Activated CD8-positive, alpha-beta T cell treated with anti-CD3 and anti-CD28 coated beads for 36 hours (primary cell): ENCODE measurements around the gene MARS1. TPM values are rescaled to one million over a fixed set of nuclear protein-coding genes. Genes with fewer than 3 reads are reported as not detected.
"Not testable (repeated sequence)": the region's sequence is repeated elsewhere in the genome, so short reads cannot be mapped to it uniquely, and the experiment has no call there.

Experiments
- ATAC-seq: fragments of 200-7000 bp; cut with Tn5 transposase; one replicate; pipeline ENCODE4 v1.10.0; 2021; ENCODE audit warnings: mild to moderate bottlenecking, moderate library complexity
- CTCF ChIA-PET: fragments of 350-600 bp; sonication (Branson Sonifier 250); formaldehyde crosslinking; loops from one replicate; lab custom pipeline; 2021; ENCODE audit warnings: antibody characterized with exemption; lab: Charles Lee
- POLR2A ChIA-PET: fragments of 350-600 bp; sonication (Branson Sonifier 250); formaldehyde crosslinking; loops from one replicate; lab custom pipeline; 2021; ENCODE audit warnings: antibody characterized with exemption; lab: Charles Lee
- DNase-seq: peaks from one replicate; pipeline ENCODE4 v3.0.0-alpha.2; 2020
- H3K27ac Mint-ChIP-seq: one replicate; pipeline ENCODE4 v1.8.0; 2021; ENCODE audit warnings: mild to moderate bottlenecking, mixed read lengths
- H3K27me3 Mint-ChIP-seq: one replicate; pipeline ENCODE4 v1.8.0; 2021; ENCODE audit warnings: mixed read lengths
- H3K36me3 Mint-ChIP-seq: one replicate; pipeline ENCODE4 v1.8.0; 2021; ENCODE audit warnings: low read depth, mixed read lengths
- H3K4me1 Mint-ChIP-seq: one replicate; pipeline ENCODE4 v1.8.0; 2021; ENCODE audit warnings: low read depth, mixed read lengths
- H3K4me3 Mint-ChIP-seq: one replicate; pipeline ENCODE4 v1.8.0; 2021; ENCODE audit warnings: mild to moderate bottlenecking, moderate library complexity, mixed read lengths
- H3K9me3 Mint-ChIP-seq: one replicate; pipeline ENCODE4 v1.8.0; 2021; ENCODE audit warnings: mixed read lengths
- intact Hi-C: fragments of 100-400 bp; cut with micrococcal nuclease; formaldehyde crosslinking; loops from one replicate; pipeline ENCODE4 v1.10.0; 2022
- total RNA-seq, 2 experiments: library from RNA; stranded (reverse); gene quantifications; one replicate each; pipeline ENCODE4 v1.2.3, GENCODE V29; 2021
- TF ChIP-seq, protein P1 (sequence below): fragments of 200-600 bp; IDR thresholded peaks from one replicate; pipeline ENCODE4 v1.8.0; 2022; ENCODE audit warnings: antibody characterized with exemption, mild to moderate bottlenecking

The MARS1 gene
- total RNA-seq, 2 experiments from 2014 or later = 343 to 345 TPM

DNA sequence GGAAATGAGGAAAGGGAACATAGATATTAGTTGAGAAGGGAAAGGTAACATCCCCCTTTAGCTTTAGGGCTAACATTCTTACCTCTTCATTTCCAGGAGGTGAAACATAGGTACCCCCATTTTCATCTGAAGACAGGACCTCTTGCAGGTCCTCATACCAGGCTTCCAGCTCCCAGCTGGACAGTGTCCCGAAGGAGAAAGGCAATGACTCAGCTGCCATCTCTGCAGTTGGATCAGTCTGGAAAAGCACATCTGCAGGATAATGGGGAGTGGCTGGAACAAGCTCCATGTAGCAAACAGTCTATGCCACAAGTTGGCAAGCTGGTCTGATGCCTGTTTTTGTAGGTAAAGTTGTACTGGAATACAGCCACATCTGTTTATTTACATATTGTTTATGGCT, 29.3 kb downstream of the MARS1 start:
- no peak overlapping the region for H3K4me3 Mint-ChIP-seq

DNA sequence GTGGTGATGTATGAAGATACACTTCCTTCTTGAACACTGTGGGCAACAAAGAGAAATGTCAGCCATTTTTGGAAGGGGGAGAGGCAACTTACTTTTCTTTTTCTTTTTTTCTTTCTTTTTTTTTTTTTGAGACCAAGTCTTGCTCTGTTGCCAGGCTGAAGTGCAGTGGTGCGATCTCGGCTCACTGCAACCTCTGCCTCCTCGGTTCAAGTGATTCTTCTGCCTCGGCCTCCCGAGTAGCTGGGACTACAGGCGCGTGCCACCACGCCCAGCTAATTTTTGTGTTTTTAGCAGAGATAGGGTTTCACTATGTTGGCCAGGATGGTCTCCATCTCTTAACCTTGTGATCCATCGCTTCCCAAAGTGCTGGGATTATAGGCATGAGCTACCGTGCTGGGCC, 29.9 kb downstream of the MARS1 start:
- CTCF ChIA-PET = interaction anchor here (1.2 kb wide), 1 partner anchor 62 kb away, joined by 3 read pairs; the partner anchor contains the start of gene INHBE
- peaks cover 66% of the 10 kb centered on the region for H3K36me3 Mint-ChIP-seq
- ATAC-seq = not testable (repeated sequence)

More for the DNA sequence above, 29.3 kb downstream of the MARS1 start:
- ATAC-seq (no peak), DNase-seq (no peak)
- TF ChIP-seq, protein P1, sequence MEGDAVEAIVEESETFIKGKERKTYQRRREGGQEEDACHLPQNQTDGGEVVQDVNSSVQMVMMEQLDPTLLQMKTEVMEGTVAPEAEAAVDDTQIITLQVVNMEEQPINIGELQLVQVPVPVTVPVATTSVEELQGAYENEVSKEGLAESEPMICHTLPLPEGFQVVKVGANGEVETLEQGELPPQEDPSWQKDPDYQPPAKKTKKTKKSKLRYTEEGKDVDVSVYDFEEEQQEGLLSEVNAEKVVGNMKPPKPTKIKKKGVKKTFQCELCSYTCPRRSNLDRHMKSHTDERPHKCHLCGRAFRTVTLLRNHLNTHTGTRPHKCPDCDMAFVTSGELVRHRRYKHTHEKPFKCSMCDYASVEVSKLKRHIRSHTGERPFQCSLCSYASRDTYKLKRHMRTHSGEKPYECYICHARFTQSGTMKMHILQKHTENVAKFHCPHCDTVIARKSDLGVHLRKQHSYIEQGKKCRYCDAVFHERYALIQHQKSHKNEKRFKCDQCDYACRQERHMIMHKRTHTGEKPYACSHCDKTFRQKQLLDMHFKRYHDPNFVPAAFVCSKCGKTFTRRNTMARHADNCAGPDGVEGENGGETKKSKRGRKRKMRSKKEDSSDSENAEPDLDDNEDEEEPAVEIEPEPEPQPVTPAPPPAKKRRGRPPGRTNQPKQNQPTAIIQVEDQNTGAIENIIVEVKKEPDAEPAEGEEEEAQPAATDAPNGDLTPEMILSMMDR = no peak
- Mint-ChIP-seq H3K4me1 (peaks cover 44% of the 10 kb centered on the region), H3K27ac (peak overlapping the region; percentile 99), H3K27me3 (no peaks in the 10 kb centered on the region), H3K36me3 (peaks cover 72% of the 10 kb centered on the region), H3K9me3 (no peaks in the 10 kb centered on the region)
- ChIA-PET POLR2A (interaction anchor here (1.0 to 5.7 kb wide), 5 partner anchors 10 to 93 kb away, joined by 3 to 50 read pairs (median 3); partner anchors contain the start of gene MARS1), CTCF (no interaction called here)
- intact Hi-C loops = no loop called here

DNA sequence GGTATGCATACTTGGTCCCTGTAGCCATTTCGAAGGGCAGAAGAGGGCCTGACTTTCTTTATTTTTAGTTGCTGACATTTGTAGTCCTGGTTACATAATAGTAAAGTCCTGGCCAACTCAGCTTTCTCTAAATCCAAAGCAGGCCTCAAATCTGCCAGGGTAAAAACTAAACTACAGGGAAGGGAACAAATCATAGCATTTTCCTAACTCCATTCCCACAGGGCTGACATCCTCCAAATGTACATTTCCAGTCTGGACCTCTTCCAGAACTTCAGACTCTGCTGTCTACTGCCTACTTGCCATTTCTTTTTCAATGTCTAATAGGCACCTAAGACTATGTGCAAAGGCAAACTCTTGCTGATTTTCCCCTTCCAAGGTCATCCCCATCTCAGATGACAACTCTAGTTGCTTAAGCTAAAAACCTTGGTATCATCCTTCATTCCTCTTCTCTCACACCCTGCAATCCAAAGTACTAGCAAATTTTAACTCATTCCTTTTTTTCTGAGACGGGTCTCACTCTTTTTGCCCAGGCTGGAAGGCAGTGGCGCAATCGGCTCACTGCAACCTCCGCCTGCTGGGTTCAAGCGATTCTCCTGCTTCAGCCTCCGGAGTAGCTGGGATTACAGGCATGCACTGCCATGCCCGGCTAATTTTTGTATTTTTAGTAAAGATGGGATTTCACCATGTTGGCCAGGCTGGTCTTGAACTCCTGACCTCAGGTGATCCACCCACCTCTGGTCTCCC, 30.5 kb downstream of the MARS1 start:
- CTCF ChIA-PET = interaction anchor here (1.2 kb wide), 1 partner anchor 63 kb away, joined by 3 read pairs; the partner anchor contains the start of gene INHBE
- POLR2A ChIA-PET = interaction anchor here (1.1 to 5.7 kb wide), 5 partner anchors 8 to 47 kb away, joined by 3 to 50 read pairs (median 15); partner anchors contain the start of gene MARS1

More for the DNA sequence above, 29.9 kb downstream of the MARS1 start:
- DNase-seq, H3K9me3 Mint-ChIP-seq, intact Hi-C loops, H3K27me3 Mint-ChIP-seq: not testable (repeated sequence)
- H3K27ac Mint-ChIP-seq = peak overlapping the region; percentile 99
- POLR2A ChIA-PET = interaction anchor here (1.0 to 5.7 kb wide), 4 partner anchors 18 to 93 kb away, joined by 3 to 50 read pairs (median 18); partner anchors contain the start of gene MARS1
- peaks cover 44% of the 10 kb centered on the region for H3K4me1 Mint-ChIP-seq
- H3K4me3 Mint-ChIP-seq = peak overlapping the region; percentile 95

DNA sequence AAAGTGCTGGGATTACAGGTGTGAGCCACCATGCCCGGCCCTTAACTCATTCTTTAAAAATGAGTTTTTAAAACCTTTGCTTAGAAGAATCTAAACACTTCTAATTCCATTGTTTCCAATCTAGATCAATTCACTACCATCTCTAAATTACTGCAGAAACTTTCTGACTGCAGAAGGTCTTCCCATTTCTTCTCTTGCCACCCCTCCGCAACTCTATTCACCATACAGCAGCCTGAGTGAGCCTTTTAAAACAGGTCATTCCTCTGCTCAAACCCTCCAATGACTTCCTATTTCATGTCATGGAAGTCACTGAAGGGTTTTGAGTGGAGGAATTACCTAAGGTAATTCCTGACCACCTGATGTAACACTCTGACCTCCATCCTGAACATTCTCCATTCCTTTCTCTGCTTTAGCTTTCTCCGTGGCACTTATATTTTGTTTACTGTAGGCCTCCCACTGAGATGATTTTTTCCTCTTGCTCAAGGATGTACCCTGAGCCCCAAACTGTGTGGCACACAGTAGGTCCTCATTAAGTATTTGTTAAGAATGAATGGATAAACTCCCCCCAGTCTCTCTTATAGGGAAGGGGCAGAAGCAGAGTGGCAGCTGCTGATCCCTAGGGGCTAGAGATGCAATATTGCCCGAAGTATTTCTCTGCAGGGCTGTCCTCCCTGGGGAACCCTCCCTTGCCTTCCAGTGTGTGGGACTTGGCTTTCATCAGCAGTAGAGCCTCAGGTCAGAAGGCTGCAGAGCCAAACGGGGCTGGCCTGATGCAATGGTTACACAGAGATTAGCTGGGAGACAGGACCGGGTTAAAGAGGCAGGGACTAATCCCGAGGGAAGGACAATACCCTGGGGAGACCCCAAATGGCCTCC, 31.3 kb downstream of the MARS1 start:
- Mint-ChIP-seq H3K36me3 (peaks cover 57% of the 10 kb centered on the region), H3K9me3 (no peaks in the 10 kb centered on the region), H3K27me3 (no peaks in the 10 kb centered on the region), H3K4me1 (peaks cover 56% of the 10 kb centered on the region), H3K4me3 (peak overlapping the region; percentile 95), H3K27ac (peak overlapping the region; percentile 99)
- no peak for DNase-seq
- no peak for ATAC-seq
- ChIA-PET CTCF (interaction anchor here (1.2 to 2.6 kb wide), 3 partner anchors 42 to 64 kb away, joined by 3 to 7 read pairs (median 7); partner anchors contain the start of gene INHBE), POLR2A (interaction anchor here (0.6 to 5.7 kb wide), 9 partner anchors 9 to 56 kb away, joined by 3 to 50 read pairs (median 9); partner anchors contain the start of genes DCTN2 and MARS1)
- TF ChIP-seq, protein P1 = no peak
- intact Hi-C loops = no loop called here

More for the DNA sequence above, 30.5 kb downstream of the MARS1 start:
- Mint-ChIP-seq H3K4me3 (peak overlapping the region; percentile 95), H3K27me3 (no peaks in the 10 kb centered on the region), H3K4me1 (peaks cover 48% of the 10 kb centered on the region), H3K36me3 (peaks cover 60% of the 10 kb centered on the region), H3K9me3 (no peaks in the 10 kb centered on the region), H3K27ac (peak overlapping the region; percentile 99)
- TF ChIP-seq, protein P1 = no peak
- intact Hi-C loops = no loop called here
- DNase-seq (no peak), ATAC-seq (no peak)

DNA sequence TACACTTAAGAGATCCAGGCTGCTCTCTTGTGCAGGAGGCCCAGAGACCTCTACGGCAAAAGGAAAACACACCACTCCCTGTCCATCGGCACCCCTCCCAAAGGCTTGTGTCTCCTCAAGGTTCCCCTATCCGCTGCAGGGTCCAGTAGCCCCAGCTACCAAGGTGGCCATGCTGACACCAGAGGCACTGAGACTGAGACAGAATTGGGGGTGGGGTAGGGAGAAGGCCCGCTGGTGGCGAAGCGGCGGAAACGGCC, 31.9 kb downstream of the MARS1 start:
- Mint-ChIP-seq H3K27ac (peak overlapping the region; percentile 99), H3K4me1 (peaks cover 61% of the 10 kb centered on the region), H3K9me3 (no peaks in the 10 kb centered on the region), H3K4me3 (peak overlapping the region; percentile 95), H3K36me3 (peaks cover 57% of the 10 kb centered on the region), H3K27me3 (no peaks in the 10 kb centered on the region)
- TF ChIP-seq, protein P1 = no peak
- peak; percentile 30 for DNase-seq
- no peak for ATAC-seq
- CTCF ChIA-PET = interaction anchor here (1.5 to 2.6 kb wide), 2 partner anchors 43 to 61 kb away, joined by 7 read pairs; no protein-coding TSS in a partner anchor
- intact Hi-C loops = loop anchor here (5.0 kb wide), 1 partner anchor 42 kb away; the partner anchor contains the start of gene ARHGAP9
- POLR2A ChIA-PET = interaction anchor here (0.6 to 5.7 kb wide), 11 partner anchors 10 to 290 kb away, joined by 3 to 50 read pairs (median 4); partner anchors contain the start of genes DCTN2, MARS1, OS9 and SHMT2
